Bone marrow (tissue), 2 donors: ENCODE results near the gene C5orf15.

Source experiments
- DNase-seq, 2 donors: peaks; one replicate each; lab custom pipeline; 2025; lab: John Stamatoyannopoulos, UW

Gene C5orf15

GRCh38 chr5:133968204-133968980, at the start of gene C5orf15:
Gene C5orf15 (minus strand): TSS chr5:133968625. CDS start chr5:133968584, 41 bp downstream.
- peak; percentile 74 to 97 for DNase-seq

GRCh38 chr5:134008266-134008749, 39.9 kb upstream of the C5orf15 start:
- no peak for DNase-seq

GRCh38 chr5:134007581-134008265, 39.3 kb upstream of the C5orf15 start:
- DNase-seq: no peak

GRCh38 chr5:134006115-134006514, 37.7 kb upstream of the C5orf15 start:
- no peak for DNase-seq

GRCh38 chr5:134005417-134006061, 37.1 kb upstream of the C5orf15 start:
- DNase-seq: no peak

- DNase-seq: peak; percentile 48 to 77
Measured at GRCh38 chr5:134004626-134005416, 36.4 kb upstream of the C5orf15 start, which contains the start of gene VDAC1. Gene VDAC1 (minus strand): TSS chr5:134004975. CDS start chr5:133993012, 11,963 bp downstream.

GRCh38 chr5:134003817-134004625, 35.6 kb upstream of the C5orf15 start:
- DNase-seq: peak in 1 of 2 donors; percentile 77

GRCh38 chr5:134003064-134003816, 34.8 kb upstream of the C5orf15 start:
- no peak for DNase-seq

GRCh38 chr5:134001938-134002731, 33.7 kb upstream of the C5orf15 start:
- DNase-seq: no peak

- DNase-seq: no peak
Measured at GRCh38 chr5:134000696-134001453, 32.5 kb upstream of the C5orf15 start.

- no peak for DNase-seq
Measured at GRCh38 chr5:134000091-134000511, 31.7 kb upstream of the C5orf15 start.

GRCh38 chr5:133998807-133999206, 30.4 kb upstream of the C5orf15 start:
- no peak for DNase-seq

- DNase-seq: no peak
Measured at GRCh38 chr5:133998042-133998441, 29.6 kb upstream of the C5orf15 start.

GRCh38 chr5:133996683-133997252, 28.3 kb upstream of the C5orf15 start:
- DNase-seq: no peak

GRCh38 chr5:133995883-133996563, 27.6 kb upstream of the C5orf15 start:
- no peak for DNase-seq

- DNase-seq: no peak
Measured at GRCh38 chr5:133995341-133995740, 26.9 kb upstream of the C5orf15 start.

- DNase-seq: no peak
Measured at GRCh38 chr5:133994990-133995333, 26.5 kb upstream of the C5orf15 start.
